ENCODE results near the gene HSPB1.

DNA sequence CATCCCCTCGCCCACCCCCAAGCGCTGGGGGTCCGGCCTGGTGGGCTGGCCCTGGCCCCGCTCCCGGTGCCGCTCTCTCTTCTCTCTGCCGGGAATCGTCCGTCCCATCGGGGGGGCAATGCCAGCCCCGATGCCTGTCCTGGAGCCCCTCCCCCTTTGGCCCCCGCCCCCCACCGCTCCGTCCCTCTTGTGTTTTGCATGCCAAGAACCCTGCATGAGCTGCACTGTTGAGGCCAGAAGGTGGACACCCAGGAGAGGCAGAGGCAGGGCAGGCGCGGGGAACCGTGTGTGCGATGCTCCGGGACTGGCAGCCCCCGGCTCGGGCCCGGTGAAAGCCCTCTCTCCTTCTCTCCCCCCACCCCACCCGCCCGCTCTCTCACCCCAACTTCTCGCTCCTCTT is 22.1 kb upstream of the HSPB1 start:
- TF ChIP-seq, protein P1, sequence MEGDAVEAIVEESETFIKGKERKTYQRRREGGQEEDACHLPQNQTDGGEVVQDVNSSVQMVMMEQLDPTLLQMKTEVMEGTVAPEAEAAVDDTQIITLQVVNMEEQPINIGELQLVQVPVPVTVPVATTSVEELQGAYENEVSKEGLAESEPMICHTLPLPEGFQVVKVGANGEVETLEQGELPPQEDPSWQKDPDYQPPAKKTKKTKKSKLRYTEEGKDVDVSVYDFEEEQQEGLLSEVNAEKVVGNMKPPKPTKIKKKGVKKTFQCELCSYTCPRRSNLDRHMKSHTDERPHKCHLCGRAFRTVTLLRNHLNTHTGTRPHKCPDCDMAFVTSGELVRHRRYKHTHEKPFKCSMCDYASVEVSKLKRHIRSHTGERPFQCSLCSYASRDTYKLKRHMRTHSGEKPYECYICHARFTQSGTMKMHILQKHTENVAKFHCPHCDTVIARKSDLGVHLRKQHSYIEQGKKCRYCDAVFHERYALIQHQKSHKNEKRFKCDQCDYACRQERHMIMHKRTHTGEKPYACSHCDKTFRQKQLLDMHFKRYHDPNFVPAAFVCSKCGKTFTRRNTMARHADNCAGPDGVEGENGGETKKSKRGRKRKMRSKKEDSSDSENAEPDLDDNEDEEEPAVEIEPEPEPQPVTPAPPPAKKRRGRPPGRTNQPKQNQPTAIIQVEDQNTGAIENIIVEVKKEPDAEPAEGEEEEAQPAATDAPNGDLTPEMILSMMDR (IDR thresholded peaks at IDR 0.05): no peak
- TF ChIP-seq POLR2A (IDR thresholded peaks at IDR 0.05): no peak
